ENCODE measurements around the gene TEAD3.
A peak's percentile ranks its signal among the peaks of the same experiment; 100 is the strongest.
"Not testable (repeated sequence)": the region's sequence is repeated elsewhere in the genome, so short reads cannot be mapped to it uniquely, and the experiment has no call there.

TEAD3 gene
- 0.54 to 2.0 reads per million in 2 experiments for total RNA-seq

DNA sequence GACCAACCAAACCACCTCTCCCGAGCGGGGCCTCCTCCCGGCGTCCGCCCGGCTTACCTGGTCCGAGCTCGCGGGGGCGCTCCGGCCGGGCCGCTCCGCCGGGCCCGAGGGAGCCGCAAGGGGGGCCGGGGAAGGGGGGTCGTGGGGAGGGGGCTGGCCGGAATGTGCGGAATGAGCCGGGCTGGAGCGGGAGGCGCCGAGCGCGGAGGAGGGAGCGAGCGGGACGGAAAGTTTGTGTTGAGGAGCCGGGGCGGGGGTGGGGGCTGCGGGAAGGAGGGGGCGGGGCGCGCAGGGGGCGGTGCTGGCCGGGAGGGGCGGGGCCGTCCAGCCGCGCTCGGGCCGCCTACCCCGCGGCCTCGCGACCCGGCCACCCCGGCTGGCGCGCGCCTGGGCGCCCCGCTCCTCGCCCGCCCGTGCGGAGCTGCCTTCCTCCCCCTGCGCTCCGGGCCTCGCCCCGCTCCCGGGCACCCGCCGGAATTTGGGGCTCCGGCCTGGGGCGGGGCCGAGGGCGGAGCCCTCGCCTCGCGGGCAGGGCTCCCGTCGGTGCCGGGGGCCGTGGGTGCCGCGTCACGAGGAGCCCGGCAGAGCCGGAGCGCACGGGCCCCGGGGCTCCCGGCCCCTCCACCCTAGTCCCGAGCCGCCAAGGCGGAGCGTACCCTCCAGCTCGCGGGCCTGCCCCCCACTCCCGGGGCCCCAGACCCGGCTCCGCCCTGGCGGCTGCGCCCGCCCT, at the start of gene TEAD3:
Gene TEAD3, minus strand, starts transcription at position 239 of the 730 bp plus-strand sequence.
- peak; percentile 14 for DNase-seq (ENCODE audit: low read depth)

DNA sequence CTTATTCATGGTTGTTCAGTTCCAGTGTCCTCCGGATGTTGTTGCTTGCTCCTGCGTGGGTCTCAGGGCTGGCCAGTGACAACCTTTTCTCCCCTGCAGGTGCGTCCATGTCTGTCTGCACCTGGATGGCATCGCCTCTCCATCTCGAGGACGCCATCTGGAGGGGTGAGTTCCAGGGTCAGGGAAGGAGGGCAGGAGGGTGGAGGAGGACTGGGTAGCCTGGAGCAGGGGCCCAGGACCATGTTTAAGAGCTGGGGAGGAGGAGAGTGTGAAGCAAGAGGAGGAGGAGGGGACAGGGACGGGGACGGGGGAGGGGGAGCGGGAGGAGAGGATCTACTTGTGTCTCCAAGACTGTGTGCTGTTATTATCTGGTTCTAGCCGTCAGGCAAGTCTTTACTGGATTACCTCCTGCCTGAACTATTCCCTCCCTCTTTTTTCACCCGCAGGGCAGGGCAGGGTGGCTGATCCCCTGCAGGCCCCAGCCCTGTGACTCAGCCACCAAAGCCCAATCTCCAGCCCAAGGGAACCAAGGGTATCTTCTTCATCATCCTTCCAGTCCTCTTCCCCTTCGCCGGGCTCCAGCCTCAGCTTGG, 48.0 kb upstream of the TEAD3 start:
- no peak for DNase-seq (ENCODE audit: low read depth)

DNA sequence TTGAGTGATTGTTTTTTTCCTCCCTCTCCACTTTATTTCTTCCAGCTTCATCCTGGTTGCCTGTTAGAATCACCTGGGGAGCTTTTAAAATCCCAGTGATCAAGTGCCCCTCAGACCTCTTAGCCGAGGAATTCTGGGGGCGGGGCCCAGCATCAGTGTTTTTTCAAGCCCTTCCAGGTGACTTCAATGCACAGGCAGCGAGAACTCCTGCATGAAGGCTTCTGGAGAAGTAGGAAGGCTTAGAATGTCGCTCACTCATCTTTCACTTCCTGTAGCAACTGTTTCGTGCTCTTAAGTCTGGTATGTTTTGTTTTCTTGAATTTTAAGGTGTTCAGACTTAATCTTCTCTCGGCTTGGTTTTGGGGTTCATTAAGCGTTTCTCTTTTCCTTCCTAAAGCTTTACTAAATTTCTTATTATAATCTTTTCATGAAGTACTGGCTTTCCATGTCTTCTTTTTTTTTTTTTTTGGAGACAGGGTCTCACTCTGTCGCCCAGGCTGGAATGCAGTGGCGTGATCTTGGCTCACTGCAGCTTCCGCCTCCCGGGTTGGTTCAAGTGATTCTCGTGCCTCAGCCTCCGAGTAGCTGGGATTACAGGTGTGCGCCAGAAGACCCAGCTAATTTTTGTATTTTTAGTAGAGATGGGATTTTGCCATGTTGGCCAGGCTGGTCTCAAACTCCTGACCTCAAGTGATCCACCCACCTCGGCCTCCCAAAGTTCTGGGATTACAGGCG, 46.7 kb upstream of the TEAD3 start:
- DNase-seq (ENCODE audit: low read depth) = no peak

DNA sequence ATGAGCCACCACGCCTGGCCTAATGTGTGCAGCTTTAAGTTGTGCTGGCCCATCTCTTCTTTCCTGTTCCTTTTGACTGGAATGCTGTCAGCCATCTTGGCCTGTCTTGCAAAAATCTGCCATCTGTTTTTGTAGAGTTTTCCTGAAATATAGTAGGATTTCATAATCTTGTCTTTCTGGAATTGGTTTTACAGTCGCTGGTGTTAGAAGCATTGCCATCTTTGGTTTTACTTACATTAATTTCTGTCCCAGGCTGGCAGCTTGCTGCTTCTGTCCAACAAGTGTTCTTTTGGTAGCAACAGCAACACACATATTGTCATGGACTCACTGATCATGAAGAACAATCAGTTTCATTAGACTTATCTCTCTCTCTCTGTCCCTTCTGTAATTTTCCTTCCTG, 45.0 kb upstream of the TEAD3 start:
- DNase-seq (ENCODE audit: low read depth) = no peak

DNA sequence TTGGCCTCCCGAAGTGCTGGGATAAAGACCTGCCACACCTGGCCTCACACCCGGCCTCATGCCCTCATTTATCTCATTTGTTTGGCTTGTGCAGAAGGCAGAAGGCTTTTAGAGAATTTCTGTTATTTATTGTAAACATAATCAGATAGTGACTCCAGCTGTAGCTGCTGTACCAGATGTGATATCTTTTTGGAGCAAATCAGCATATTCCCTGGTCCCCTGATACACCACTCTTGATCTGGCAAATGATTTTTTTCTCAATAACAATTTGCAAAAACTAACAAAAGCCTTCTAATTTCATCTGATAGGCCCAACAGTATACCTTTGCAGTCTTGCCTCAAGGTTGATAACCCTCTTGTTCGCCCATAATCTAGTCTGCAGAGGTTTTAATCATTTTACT, 42.3 kb upstream of the TEAD3 start:
- DNase-seq (ENCODE audit: low read depth) = no peak

DNA sequence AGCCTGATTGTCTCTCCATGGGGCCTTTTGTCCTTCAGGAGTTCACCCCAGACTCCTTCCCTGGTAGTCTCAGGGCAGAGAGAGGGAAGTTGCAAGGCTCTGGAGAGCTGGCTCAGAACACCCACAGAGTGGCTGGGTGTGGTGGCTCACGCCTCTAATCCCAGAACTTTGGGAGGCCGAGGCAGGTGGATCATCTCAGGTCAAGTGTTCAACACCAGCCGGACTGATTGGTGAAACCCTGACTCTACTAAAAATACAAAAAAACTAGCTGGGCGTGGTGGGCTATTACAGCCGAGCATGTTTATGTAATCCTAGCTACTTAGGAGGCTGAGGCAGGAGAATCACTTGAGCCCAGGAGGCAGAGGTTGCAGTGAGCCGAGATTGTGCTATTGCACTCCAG, 39.0 kb upstream of the TEAD3 start:
- not testable (repeated sequence) for DNase-seq (ENCODE audit: low read depth)

DNA sequence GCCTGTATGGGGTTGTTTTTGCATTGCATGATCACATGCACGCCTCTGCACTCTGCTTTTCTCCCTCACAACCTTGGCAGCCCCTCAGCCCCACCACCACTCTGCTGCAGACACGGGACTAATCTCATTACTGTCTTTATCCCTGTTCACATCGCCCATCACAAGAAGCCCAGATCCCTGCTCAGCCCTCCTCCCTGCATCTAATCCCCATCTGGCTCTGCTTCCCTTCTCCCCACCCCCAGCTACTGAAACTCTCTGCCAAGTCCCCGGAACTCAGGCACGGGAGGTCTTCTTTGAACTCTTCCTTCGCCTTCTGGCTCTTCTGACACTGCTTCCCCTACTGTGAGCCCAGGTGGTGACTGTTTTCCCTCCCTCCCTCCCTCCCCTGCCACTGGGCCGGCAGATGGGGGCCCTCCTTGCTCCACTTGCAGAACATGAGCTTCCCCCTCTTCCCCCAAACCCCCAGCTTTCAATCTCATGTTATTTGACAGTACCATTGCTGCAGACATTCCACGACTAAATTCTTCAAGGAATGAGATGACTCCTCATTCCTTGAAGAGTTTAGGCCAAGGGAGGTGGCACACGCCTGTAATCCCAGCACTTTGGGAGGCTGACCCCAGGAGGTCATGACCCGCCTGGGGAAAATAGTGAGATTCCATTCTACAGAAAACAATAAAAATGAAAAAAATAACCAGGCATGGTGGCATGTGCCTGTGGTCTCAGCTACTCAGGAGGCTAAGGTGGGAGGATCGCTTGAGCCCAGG, 37.7 kb upstream of the TEAD3 start:
- DNase-seq (ENCODE audit: low read depth) = no peak

DNA sequence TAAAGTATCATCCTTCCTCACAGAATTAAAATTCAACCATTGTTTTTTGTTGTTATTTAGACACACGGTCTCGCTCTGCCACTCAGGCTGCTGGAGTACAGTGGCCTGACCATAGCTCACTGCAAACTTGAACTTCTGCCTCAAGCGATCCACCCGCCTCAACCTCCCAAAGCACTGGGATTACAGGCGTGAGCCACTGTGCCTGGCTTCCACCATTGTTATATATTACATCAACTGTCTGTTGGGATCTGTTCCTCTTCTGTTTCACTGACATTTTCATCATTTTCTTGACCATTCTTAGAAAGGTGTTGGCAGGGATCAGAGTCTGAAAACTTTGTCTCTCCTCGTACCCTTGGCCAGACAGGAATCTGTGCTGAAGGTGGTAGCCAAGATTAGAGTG, 37.1 kb upstream of the TEAD3 start:
- no peak for DNase-seq (ENCODE audit: low read depth)

DNA sequence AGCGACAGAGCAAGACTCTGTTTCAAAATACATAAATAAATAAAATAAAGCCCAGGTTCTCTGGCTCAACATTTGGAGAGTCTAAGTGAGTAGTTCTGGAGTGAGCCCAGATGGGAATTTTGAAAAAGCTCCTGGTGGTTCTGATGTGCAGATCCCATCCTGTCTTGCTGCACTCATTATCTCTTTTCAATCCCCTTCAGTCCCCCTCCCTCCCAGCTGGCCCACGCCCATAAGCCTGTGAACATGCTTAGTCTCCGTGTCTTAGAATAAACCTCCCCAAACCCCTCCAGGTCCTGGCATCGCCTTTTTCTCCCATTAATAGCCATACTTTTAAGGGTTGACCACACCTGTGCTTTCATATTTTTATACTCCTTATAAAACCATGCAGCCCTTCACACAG, 35.2 kb upstream of the TEAD3 start:
- DNase-seq (ENCODE audit: low read depth) = no peak

DNA sequence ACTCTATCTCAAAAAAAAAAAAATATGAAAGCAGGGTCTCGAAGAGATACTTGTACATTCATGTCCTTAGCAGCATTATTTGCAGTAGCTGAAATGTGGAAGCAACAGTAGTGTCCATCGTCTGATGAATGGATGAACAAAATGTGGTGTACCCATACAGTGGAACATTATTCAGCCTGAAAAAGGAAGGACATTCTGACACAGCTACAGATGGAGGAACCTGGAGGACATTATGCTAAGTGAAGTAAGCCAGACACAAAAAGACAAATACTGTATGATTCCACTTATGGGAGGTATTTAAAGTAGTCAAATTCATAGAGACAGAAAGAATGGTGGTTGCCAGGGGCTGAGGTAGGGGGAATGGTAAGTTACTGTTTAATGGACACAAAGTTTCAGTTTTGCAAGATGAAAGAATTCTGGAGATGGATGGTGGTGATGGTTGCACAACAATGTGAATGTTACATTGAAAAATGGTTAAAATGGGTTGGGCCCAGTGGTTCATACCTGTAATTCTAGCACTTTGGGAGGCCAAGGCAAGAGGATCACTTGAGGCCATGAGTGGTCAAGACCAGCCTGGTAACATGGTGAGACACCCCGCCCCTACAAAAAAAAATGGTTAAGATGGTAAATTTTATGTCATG, 27.6 kb upstream of the TEAD3 start:
- DNase-seq (ENCODE audit: low read depth) = no peak

DNA sequence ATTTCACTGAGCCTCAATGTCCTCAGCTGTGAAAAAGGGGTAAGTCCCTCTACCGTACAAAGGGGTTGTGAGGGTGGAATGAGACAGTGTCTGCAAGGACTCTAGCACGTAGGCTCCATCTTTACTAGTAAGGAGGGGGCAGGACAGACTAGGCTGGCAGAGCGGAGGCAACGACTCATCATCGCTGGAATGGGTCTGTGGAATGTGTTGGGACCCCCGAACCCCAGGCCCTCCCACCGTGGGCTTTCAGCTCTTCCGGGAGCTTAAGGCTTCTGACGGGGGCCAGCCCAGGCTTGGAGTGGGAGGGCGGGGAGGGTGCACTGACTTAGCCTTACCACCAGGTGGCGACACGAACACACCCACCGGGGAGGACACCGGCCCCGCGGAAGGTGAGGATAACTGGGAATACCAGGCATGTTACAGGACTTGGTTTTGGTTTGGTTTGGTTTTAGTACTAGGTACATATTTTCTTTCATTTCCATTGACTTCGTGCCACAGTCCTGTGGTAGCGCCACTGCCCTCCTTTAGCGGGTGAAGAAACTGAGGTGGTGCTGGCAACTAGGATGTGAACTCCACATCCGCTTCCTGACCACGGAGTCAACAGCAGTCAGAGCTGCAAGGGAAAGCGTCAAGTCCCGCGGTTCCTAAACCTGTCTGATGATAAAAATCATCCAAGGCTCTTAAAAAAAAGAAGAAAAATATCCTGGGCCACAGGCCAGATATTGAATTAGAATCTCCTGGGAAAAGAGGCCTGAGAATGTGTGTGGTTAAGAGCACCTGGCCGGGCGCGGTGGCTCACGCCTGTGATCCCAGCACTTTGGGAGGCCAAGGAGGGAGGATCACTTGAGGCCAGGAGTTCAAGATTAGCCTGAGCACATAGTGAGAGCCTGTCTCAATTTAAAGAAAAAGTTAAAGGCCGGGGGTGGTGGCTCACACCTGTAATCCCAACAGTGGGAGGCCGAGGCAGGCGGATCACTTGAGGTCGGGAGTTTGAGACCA, 26.1 kb upstream of the TEAD3 start:
- peak; percentile 69 for DNase-seq (ENCODE audit: low read depth)

DNA sequence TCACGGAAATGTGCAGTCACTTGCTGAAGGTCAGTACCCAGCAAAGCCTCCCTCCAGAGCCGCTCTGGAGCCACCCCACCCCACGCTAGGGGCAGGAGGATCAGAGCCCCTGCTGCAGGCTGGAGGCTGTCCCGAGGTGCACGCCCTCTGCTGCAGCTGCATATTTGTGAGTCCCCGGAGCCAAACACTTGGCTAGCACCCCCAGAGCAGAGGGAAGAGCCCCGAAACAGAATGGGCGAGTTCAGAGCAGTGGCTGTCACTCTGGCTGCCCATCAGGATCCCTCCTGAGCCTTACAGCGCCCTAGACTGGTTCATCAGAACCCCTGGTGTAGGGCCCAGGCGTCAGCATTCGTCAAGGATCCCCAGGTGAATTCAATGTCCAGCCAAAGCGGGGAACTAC, 25.3 kb upstream of the TEAD3 start:
- DNase-seq (ENCODE audit: low read depth) = no peak

DNA sequence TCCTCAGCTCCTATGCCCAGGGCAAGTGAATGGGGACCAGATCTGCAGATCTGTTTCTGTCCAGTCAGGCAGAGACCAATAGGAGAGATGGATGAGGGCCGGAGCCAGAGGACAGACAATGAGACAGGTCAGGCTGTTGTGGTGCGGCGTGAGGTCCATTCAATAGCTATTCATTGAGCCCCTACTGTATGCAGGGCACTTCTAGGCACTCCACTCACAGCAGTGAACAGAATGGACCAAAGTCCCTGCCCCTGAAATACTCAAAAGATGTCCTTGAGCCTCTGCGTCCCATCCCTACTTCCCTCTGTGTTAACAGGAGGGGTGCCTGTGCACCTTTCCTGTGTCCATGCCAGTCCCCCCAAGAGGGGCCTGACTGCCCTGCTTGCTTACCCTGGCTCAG, 24.4 kb upstream of the TEAD3 start:
- DNase-seq (ENCODE audit: low read depth) = no peak

DNA sequence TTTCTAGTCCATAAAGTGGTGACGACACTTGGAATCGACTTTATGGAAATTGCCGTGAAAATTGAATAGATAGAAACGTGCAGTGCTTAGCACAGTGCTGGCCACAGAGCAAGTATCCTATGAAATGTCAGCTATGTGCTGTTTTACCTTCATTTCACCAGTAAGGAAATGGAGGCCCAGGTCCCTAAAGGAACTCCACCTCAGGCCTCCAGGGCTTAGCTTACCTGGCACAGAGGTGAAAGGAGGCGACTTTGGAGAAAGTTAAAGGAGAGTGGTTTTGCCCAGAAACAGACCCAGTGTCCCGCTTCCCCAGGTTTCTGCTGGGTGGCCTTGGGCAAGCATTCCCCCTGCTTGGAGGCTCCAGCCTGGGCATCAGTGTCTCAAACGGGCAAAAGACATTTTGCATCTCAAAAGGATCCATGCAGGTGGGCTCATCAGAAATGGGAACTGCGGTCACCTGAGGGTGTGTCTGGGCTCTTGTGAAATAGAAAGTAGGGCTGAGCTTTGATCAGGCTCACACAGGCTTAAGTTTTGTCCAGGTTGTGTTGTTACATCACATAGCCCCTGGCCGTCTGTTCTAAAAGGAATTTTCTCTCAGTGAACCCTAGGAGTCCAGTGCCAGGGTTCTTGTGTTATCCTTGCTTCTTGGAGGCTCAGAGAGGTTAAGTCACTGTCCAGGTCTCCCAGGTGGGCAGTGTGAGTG, 22.6 kb upstream of the TEAD3 start:
- no peak for DNase-seq (ENCODE audit: low read depth)

DNA sequence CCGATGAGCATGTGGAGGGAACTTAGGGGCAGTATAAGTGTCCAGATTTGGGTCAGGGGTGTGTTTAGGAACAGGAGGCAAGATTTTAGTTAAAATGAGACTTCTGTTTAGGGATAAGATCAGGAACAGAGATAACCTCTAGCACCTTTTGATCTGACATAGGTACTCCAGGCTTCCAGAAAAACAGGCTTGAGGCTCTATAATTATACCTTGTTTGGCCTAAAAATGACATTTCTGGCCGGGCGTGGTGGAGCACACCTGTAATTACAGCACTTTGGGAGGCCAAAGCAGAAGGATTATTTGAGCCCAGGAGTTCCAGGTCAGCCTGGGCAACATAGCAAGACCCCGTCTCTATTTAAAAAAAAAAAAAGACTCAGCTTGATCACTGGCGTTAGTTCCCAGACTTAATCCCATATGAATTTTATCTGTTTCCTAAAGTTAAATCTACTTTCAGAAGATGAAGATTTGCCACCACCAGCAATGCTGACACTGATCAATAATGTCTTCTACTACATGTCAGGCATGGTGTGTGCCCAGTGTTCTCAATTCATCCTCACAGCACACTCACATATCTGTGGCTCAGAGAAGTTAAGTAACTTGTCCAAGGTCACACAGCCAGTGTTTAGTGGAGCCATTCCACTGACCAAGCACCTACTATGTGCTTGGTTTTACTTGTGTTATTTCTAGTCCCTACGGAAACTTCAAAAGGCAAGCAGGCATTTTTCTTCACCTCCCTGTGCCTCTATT, 21.9 kb upstream of the TEAD3 start:
- no peak for DNase-seq (ENCODE audit: low read depth)

DNA sequence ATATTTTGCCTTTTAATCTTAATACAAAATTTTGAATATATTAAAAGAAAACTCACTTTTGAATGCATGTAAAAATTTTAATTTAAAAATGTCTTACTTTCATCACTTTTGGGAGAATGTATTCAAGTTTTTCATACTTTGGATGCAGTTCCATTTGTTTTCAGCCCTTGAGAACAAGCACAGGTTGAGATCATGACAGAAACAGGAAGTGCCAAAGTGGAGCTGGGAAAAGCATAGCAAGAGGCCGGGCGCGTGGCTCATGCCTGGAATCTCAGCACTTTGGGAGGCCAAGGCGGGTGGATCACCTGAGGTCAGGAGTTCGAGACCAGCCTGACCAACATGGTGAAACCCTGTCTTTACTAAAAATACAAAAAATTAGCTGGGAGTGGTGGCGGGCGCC, 21.1 kb upstream of the TEAD3 start:
- DNase-seq (ENCODE audit: low read depth) = not testable (repeated sequence)

DNA sequence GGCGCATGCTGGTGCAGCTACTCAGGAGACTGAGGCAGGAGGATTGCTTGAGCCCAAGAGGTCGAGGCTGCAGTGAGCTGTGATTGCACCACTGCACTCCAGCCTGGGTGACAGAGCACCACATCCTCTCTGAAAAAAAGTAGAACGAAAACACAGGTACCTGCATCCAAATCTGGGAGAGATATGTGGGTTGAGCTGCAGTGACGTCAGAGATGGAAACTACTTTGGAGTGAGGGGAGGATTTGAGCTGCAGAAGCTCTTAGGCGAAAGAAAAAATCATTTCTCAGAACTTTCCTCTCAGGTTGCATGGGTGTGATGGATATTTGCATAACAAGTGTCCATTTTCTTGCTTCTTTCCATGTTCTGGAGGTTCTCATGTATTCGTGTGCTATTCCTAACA, 19.8 kb upstream of the TEAD3 start:
- no peak for DNase-seq (ENCODE audit: low read depth)

DNA sequence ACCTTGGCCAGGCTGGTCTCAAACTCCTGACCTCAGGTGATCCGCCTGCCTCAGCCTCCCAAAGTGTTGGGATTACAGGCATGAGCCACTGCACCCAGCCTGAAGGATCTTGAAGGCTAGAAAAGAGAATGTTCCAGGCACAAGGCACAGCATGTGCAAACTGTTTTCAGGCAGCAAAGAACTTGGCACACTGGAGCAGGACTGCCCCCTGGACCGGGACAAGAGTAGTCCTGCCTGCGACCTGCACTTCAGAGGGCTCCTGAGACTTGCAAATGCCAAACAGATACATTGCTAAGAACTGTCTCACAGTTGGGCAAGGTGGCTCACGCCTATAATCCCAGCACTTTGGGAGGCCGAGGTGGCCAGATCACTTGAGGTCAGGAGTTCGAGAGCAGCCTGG, 19.1 kb upstream of the TEAD3 start:
- DNase-seq (ENCODE audit: low read depth) = not testable (repeated sequence)

DNA sequence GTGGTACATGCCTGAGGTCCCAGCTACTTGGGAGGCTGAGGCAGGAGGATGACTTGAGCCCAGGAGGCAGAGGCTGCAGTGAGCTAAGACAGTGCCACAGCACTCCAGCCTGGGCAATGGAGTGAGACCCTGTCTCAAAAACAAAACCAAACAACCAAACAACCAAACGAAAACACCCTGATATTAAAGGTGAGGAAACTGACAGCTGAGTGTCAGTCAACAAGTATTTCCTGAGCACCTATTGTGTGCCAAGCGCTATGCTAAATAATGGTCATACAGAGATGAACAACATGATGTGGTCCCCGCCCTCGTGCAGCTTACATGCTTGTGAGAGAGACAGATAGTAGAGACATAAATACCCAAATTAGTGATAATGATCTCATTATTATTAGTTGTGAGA, 17.7 kb upstream of the TEAD3 start:
- DNase-seq (ENCODE audit: low read depth) = no peak
